Activated naive CD4-positive, alpha-beta T cell treated with anti-CD3 and anti-CD28 coated beads, Interleukin-2, amount 10 ng/mL, durations not matched to agents 7 days and 5 days (primary cell): ENCODE measurements around the gene FPR3.
"Not testable (repeated sequence)": the region's sequence is repeated elsewhere in the genome, so short reads cannot be mapped to it uniquely, and the experiment has no call there.

Source experiments
- CTCF ChIA-PET: fragments of 350-600 bp; sonication (Branson Sonifier 250); formaldehyde crosslinking; loops from one replicate; lab custom pipeline; 2021; ENCODE audit warnings: antibody characterized with exemption; lab: Charles Lee
- DNase-seq: peaks from one replicate; pipeline ENCODE4 v3.0.0-alpha.2; 2020
- H3K27ac Mint-ChIP-seq: one replicate; pipeline ENCODE4 v1.8.0; 2021; ENCODE audit warnings: mild to moderate bottlenecking, moderate library complexity, mixed read lengths
- H3K27me3 Mint-ChIP-seq: one replicate; pipeline ENCODE4 v1.8.0; 2021; ENCODE audit warnings: mild to moderate bottlenecking, mixed read lengths
- H3K36me3 Mint-ChIP-seq: one replicate; pipeline ENCODE4 v1.8.0; 2021; ENCODE audit warnings: mixed read lengths
- H3K4me1 Mint-ChIP-seq: one replicate; pipeline ENCODE4 v1.8.0; 2021; ENCODE audit warnings: mixed read lengths
- H3K4me3 Mint-ChIP-seq: one replicate; pipeline ENCODE4 v1.8.0; 2021; ENCODE audit warnings: mild to moderate bottlenecking, moderate library complexity, mixed read lengths
- H3K9me3 Mint-ChIP-seq: one replicate; pipeline ENCODE4 v1.8.0; 2021; ENCODE audit warnings: mixed read lengths

The FPR3 gene

GRCh38 chr19:51776561-51776960 is 18.4 kb upstream of the FPR3 start:
- H3K4me1 Mint-ChIP-seq, H3K36me3 Mint-ChIP-seq, DNase-seq, H3K4me3 Mint-ChIP-seq, H3K9me3 Mint-ChIP-seq, H3K27me3 Mint-ChIP-seq, H3K27ac Mint-ChIP-seq: not testable (repeated sequence)
- CTCF ChIA-PET = interaction anchor here (1.7 to 2.5 kb wide), 3 partner anchors 35 to 303 kb away, joined by 8 to 12 read pairs (median 9); no protein-coding TSS in a partner anchor

DNA sequence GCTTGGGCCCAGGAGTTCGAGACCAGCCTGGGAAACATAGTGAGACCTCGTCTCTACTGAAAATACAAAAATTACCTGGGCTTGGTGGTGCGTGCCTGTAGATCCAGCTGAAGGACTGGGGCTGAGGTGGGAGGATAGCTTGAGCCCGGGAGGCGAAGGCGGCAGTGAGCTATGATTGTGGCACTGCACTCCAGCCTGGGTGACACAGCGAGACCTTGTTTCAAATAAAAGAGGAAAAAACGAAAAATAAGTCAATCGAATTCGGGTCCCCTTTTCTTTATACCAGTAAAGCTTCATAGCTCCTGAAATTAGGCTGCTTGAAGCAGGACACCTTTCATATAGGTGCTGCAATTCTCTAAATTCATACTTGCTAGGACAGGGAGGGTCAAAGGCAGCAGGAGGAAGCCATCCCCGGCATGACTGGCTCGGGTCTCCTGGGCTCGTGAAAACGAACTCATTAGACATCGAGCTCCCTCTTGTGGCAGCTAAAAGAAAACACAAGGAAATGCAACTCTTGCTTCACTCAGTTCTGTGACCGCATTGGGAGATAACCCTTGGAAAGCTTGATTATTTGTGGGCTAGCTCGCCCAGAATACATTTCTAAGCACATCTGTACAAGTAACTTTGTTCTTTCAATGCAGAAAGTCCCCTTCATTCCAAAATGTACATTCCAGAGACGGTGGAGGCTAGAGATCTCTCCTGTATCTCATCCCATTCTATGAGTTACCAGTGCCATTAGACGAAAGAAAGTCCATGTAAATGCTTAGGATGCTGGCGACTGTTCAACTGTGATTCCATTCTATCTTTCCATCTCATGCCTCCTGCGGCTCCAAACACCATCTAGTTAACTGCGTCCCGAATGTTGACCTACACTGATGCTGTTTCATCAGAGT is 17.1 kb upstream of the FPR3 start:
- peaks cover 7% of the 10 kb centered on the region for H3K9me3 Mint-ChIP-seq
- DNase-seq = peak; percentile 45
- no peaks in the 10 kb centered on the region for H3K36me3 Mint-ChIP-seq
- H3K27ac Mint-ChIP-seq = no peak overlapping the region
- no peak overlapping the region for H3K4me3 Mint-ChIP-seq
- H3K27me3 Mint-ChIP-seq = peaks cover 11% of the 10 kb centered on the region
- H3K4me1 Mint-ChIP-seq = no peaks in the 10 kb centered on the region
- CTCF ChIA-PET = interaction anchor here (0.7 to 2.5 kb wide), 13 partner anchors 9 to 459 kb away, joined by 3 to 12 read pairs (median 6); no protein-coding TSS in a partner anchor

GRCh38 chr19:51779181-51779580 is 15.8 kb upstream of the FPR3 start:
- no peak for DNase-seq
- no peaks in the 10 kb centered on the region for H3K9me3 Mint-ChIP-seq
- no peaks in the 10 kb centered on the region for H3K36me3 Mint-ChIP-seq
- no peak overlapping the region for H3K4me3 Mint-ChIP-seq
- H3K27me3 Mint-ChIP-seq = peaks cover 11% of the 10 kb centered on the region
- no peaks in the 10 kb centered on the region for H3K4me1 Mint-ChIP-seq
- no peak overlapping the region for H3K27ac Mint-ChIP-seq
- CTCF ChIA-PET = no interaction called here

GRCh38 chr19:51779703-51780102 is 15.3 kb upstream of the FPR3 start:
- Mint-ChIP-seq H3K27me3 (peaks cover 11% of the 10 kb centered on the region), H3K36me3 (no peaks in the 10 kb centered on the region), H3K9me3 (no peaks in the 10 kb centered on the region), H3K4me1 (no peaks in the 10 kb centered on the region), H3K27ac (no peak overlapping the region), H3K4me3 (no peak overlapping the region)
- no peak for DNase-seq
- CTCF ChIA-PET = no interaction called here

GRCh38 chr19:51780270-51780669 is 14.7 kb upstream of the FPR3 start:
- CTCF ChIA-PET = no interaction called here
- no peak for DNase-seq
- Mint-ChIP-seq H3K27me3 (peaks cover 11% of the 10 kb centered on the region), H3K9me3 (no peaks in the 10 kb centered on the region), H3K4me1 (no peaks in the 10 kb centered on the region), H3K4me3 (no peak overlapping the region), H3K36me3 (no peaks in the 10 kb centered on the region), H3K27ac (no peak overlapping the region)

DNA sequence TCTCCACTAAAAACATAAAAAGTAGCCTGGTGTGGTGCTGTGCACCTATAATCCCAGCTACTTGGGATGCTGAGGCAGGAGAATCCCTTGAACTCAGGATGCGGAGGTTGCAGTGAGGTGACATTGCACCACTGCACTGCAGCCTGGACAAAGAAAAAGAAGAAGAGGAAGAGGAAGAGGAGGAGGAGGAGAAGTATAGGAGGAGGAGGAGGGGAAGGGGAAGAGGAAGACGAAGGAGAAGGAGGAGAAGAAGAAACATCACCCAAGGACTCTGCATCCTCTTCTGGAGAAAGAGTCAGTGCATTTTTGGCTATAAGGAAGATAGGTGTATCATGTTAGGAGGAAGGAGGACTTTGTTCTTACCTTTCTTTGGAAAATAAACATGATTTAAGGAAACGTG is 13.0 kb upstream of the FPR3 start:
- CTCF ChIA-PET = no interaction called here
- no peaks in the 10 kb centered on the region for H3K4me1 Mint-ChIP-seq

DNA sequence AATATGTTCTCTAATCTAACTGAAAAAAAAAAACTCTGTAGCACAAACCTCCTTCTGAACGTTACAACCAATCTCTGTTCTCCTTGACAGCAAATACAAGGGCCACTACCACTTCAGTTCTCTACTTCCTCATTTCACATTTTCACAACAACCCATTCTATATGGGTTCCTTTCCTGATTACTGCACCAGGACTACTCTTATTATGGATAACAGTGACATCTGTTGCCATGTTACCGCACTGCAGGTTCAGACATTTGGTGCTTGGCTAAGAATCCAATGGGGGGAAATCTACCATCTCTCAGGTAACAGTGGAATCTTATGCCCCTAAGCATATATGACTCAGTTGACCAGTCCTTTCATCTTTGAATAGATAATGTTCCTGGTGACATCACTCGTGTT is 11.6 kb upstream of the FPR3 start:
- DNase-seq = no peak
- H3K36me3 Mint-ChIP-seq = no peaks in the 10 kb centered on the region
- H3K27ac Mint-ChIP-seq = no peak overlapping the region
- no peak overlapping the region for H3K4me3 Mint-ChIP-seq
- H3K9me3 Mint-ChIP-seq = peaks cover 5% of the 10 kb centered on the region
- no peaks in the 10 kb centered on the region for H3K4me1 Mint-ChIP-seq
- CTCF ChIA-PET = no interaction called here
- peaks cover 4% of the 10 kb centered on the region for H3K27me3 Mint-ChIP-seq

More for the DNA sequence above, 13.0 kb upstream of the FPR3 start:
- H3K27ac Mint-ChIP-seq = no peak overlapping the region
- DNase-seq = no peak
- H3K9me3 Mint-ChIP-seq = peaks cover under 1% of the 10 kb centered on the region
- H3K4me3 Mint-ChIP-seq = no peak overlapping the region
- peaks cover 11% of the 10 kb centered on the region for H3K27me3 Mint-ChIP-seq
- no peaks in the 10 kb centered on the region for H3K36me3 Mint-ChIP-seq

GRCh38 chr19:51784109-51784785 is 10.7 kb upstream of the FPR3 start:
- Mint-ChIP-seq H3K9me3 (peaks cover 8% of the 10 kb centered on the region), H3K27me3 (peaks cover 4% of the 10 kb centered on the region), H3K36me3 (no peaks in the 10 kb centered on the region), H3K4me3 (no peak overlapping the region), H3K4me1 (no peaks in the 10 kb centered on the region), H3K27ac (no peak overlapping the region)
- CTCF ChIA-PET = no interaction called here
- no peak for DNase-seq

DNA sequence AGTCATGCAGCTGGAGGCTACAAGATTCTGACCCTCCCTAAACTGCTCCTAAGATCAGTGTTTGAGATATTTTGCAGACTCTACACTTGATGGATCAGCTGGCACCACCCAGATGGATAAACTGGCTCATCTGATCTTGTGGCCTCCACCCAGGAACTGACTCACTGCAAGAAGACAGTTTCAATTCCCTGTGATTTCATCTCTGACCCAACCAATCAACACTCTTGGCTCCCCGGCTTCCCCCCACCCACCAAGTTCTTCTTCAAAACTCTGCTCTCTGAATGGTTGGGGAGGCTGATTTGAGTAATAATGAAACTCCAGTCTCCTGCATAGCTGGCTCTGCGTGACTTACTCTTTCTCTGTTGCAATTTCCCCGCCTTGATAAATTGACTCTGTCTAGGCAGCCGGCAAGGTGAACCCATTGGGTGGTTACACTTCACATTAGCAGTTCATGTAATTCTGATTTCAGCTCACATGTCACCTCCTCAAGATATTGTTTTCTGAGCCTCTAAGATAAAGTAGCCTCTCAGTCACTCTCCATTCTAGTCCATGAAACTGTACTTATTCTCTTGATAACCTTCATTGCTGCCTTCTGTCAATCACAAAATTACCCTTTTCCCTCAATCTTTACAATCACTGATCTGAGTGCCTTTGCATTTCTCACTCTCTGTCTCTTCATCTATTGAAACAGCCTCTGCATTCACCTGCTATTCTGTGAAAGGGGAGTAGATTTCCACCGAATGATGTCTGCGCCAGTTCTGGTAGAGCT is 9.9 kb upstream of the FPR3 start:
- Mint-ChIP-seq H3K36me3 (no peaks in the 10 kb centered on the region), H3K27ac (no peak overlapping the region), H3K4me1 (no peaks in the 10 kb centered on the region), H3K4me3 (no peak overlapping the region), H3K9me3 (peaks cover 10% of the 10 kb centered on the region), H3K27me3 (peaks cover 4% of the 10 kb centered on the region)
- CTCF ChIA-PET = no interaction called here
- DNase-seq = peak; percentile 45

DNA sequence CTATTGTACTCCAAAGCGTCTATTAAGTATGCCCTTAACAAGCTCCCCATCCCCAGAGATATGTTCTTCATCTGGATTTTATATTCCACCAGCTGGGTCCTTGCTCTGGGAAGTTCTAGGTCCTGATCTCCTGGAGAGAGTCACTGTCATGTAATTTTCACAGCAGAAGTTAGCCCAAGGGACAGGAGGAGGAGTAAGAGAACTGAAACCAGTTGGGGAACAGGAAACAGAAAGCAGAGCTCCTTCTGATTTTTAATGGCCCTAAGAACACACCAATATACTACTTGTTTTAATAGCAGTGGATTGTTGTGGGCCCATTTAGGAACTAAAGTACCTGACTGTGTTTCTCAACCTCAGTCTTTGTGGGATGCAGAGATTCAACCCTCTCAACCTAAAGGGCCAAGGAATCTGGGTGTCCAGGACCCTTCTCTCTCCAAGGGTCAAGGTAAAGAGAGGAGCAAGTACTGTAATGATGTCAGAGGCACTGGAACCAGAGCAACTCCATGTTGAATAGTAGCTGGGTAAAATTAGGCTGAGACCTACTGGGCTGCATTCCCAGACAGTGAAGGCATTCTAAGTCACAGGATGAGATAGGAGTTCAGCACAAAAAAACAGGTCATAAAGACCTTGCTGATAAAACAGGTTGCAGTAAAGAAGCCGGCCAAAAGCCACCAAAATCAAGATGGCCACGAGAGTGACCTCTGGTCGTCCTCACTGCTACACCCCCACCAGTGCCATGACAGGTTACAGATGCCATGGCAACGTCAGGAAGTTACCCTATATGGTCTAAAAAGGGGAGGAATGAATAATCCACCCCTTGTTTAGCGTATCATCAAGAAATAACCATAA is 8.1 kb upstream of the FPR3 start:
- Mint-ChIP-seq H3K9me3 (peaks cover 14% of the 10 kb centered on the region), H3K4me1 (no peaks in the 10 kb centered on the region), H3K27me3 (peaks cover 4% of the 10 kb centered on the region), H3K27ac (no peak overlapping the region), H3K4me3 (no peak overlapping the region), H3K36me3 (no peaks in the 10 kb centered on the region)
- CTCF ChIA-PET = interaction anchor here (1.5 kb wide), 1 partner anchor 9 kb away, joined by 4 read pairs; no protein-coding TSS in a partner anchor
- no peak for DNase-seq

DNA sequence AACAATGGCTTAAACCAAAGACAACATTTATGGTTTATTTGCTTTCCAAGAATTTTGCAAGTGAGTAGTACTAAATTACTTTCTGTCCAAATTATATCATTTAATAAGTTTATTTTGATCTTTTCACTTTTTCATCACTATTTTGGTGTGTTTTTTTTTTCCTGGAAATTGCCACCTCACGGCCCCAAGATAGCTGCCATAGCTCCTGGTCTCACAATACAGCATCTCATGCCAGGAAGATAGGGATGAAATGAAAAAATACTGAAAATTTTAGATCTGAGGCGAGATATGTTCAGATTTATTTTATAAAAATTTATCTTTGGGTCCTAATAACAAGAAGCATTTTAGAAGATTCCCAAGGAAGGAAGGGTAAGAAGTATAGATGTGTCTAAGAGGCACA is 6.9 kb upstream of the FPR3 start:
- Mint-ChIP-seq H3K36me3 (no peaks in the 10 kb centered on the region), H3K4me1 (no peaks in the 10 kb centered on the region), H3K4me3 (no peak overlapping the region), H3K27ac (no peak overlapping the region), H3K27me3 (no peaks in the 10 kb centered on the region), H3K9me3 (peaks cover 17% of the 10 kb centered on the region)
- CTCF ChIA-PET = no interaction called here
- DNase-seq = no peak

GRCh38 chr19:51789061-51789795 is 5.7 kb upstream of the FPR3 start:
- CTCF ChIA-PET = no interaction called here

DNA sequence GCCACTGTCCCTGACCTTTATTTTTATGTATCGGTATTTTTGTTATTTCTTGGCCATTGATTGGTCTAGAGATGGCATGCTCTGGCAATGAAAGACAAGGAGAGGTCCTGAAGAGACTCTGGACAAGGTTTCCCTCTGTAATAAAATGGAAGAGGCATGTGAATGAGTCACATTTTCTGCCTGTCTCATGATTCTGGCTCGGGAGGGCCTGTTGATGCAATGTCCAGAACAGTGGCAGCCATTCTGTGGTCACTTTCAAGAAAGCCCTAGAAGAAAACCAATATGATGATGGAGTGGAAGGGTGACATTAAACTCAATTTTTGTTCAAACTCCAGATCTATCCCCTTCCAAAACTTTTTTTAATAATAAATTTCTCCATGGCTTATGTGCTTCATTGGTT is 2.0 kb upstream of the FPR3 start:
- CTCF ChIA-PET = no interaction called here
- DNase-seq = no peak
- Mint-ChIP-seq H3K36me3 (no peaks in the 10 kb centered on the region), H3K4me3 (no peak overlapping the region), H3K27me3 (no peaks in the 10 kb centered on the region), H3K9me3 (peaks cover 21% of the 10 kb centered on the region), H3K4me1 (no peaks in the 10 kb centered on the region), H3K27ac (no peak overlapping the region)

More at GRCh38 chr19:51789061-51789795, 5.7 kb upstream of the FPR3 start:
- Mint-ChIP-seq H3K27me3 (no peaks in the 10 kb centered on the region), H3K4me1 (no peaks in the 10 kb centered on the region), H3K36me3 (no peaks in the 10 kb centered on the region), H3K4me3 (no peak overlapping the region), H3K9me3 (peaks cover 17% of the 10 kb centered on the region), H3K27ac (no peak overlapping the region)
- no peak for DNase-seq
